Measurements from ENCODE around the gene IZUMO2.

GRCh38 chr19:50184196-50184595 is 21.1 kb upstream of the IZUMO2 start:
- TF ChIP-seq TAF1 (IDR thresholded peaks at IDR 0.05; ENCODE audit: low read depth) (no peak), CTCF (IDR thresholded peaks at IDR 0.05; ENCODE audit: poor library complexity, severe bottlenecking) (no peak), REST (IDR thresholded peaks at IDR 0.05; ENCODE audit: borderline replicate concordance) (no peak)

All from neural cell (in vitro differentiated cells).